ENCODE results near the gene KRTAP10-3. TPM values are rescaled to one million over a fixed set of nuclear protein-coding genes. Genes with fewer than 3 reads are reported as not detected.

KRTAP10-3 gene
- total RNA-seq, 1 donor from 2014 or later = not detected

GRCh38 chr21:44529503-44530125, 29.0 kb downstream of the KRTAP10-3 start:
- Histone ChIP-seq H3K27me3 (ENCODE audit: control insufficient read depth, insufficient read depth, low read length) (no peaks in the 10 kb centered on the region), H3K36me3 (ENCODE audit: control insufficient read depth, insufficient read depth, low read length) (no peaks in the 10 kb centered on the region), H3K4me3 (ENCODE audit: low read depth, low read length) (no peak overlapping the region)
- DNase-seq (ENCODE audit: low read depth) = no peak
- no peak for TF ChIP-seq CTCF (IDR thresholded peaks at IDR 0.05; ENCODE audit: insufficient read depth, low read length, poor library complexity, severe bottlenecking)

- no peak for DNase-seq (ENCODE audit: low read depth)
- no peaks in the 10 kb centered on the region for H3K36me3 ChIP-seq (ENCODE audit: control insufficient read depth, insufficient read depth, low read length)
- H3K4me3 ChIP-seq (ENCODE audit: low read depth, low read length) = no peak overlapping the region
- no peaks in the 10 kb centered on the region for H3K27me3 ChIP-seq (ENCODE audit: control insufficient read depth, insufficient read depth, low read length)
- TF ChIP-seq CTCF (IDR thresholded peaks at IDR 0.05; ENCODE audit: insufficient read depth, low read length, poor library complexity, severe bottlenecking) = no peak
Observed at GRCh38 chr21:44529011-44529421, 29.6 kb downstream of the KRTAP10-3 start.

GRCh38 chr21:44528634-44528995, 30.0 kb downstream of the KRTAP10-3 start:
- H3K4me3 ChIP-seq (ENCODE audit: low read depth, low read length) = no peak overlapping the region
- no peaks in the 10 kb centered on the region for H3K36me3 ChIP-seq (ENCODE audit: control insufficient read depth, insufficient read depth, low read length)
- DNase-seq (ENCODE audit: low read depth) = no peak
- no peak for TF ChIP-seq CTCF (IDR thresholded peaks at IDR 0.05; ENCODE audit: insufficient read depth, low read length, poor library complexity, severe bottlenecking)
- H3K27me3 ChIP-seq (ENCODE audit: control insufficient read depth, insufficient read depth, low read length) = no peaks in the 10 kb centered on the region

GRCh38 chr21:44527983-44528633, 30.5 kb downstream of the KRTAP10-3 start:
- DNase-seq (ENCODE audit: low read depth) = no peak
- Histone ChIP-seq H3K36me3 (ENCODE audit: control insufficient read depth, insufficient read depth, low read length) (no peaks in the 10 kb centered on the region), H3K4me3 (ENCODE audit: low read depth, low read length) (no peak overlapping the region), H3K27me3 (ENCODE audit: control insufficient read depth, insufficient read depth, low read length) (no peaks in the 10 kb centered on the region)
- no peak for TF ChIP-seq CTCF (IDR thresholded peaks at IDR 0.05; ENCODE audit: insufficient read depth, low read length, poor library complexity, severe bottlenecking)

- Histone ChIP-seq H3K27me3 (ENCODE audit: control insufficient read depth, insufficient read depth, low read length) (no peaks in the 10 kb centered on the region), H3K36me3 (ENCODE audit: control insufficient read depth, insufficient read depth, low read length) (no peaks in the 10 kb centered on the region), H3K4me3 (ENCODE audit: low read depth, low read length) (no peak overlapping the region)
- TF ChIP-seq CTCF (IDR thresholded peaks at IDR 0.05; ENCODE audit: insufficient read depth, low read length, poor library complexity, severe bottlenecking) = no peak
- DNase-seq (ENCODE audit: low read depth) = no peak
Observed at GRCh38 chr21:44527156-44527982, 31.2 kb downstream of the KRTAP10-3 start.

Measured in kidney epithelial cell (primary cell).